EH (cell line): ENCODE results near the gene PIK3C2G.
"Not testable (repeated sequence)": the region's sequence is repeated elsewhere in the genome, so short reads cannot be mapped to it uniquely, and the experiment has no call there.

Experiments
- DNase-seq: peaks from one replicate; pipeline ENCODE4 v3.0.0-alpha.2; 2015; ENCODE audit warnings: low read depth

Gene PIK3C2G

DNA sequence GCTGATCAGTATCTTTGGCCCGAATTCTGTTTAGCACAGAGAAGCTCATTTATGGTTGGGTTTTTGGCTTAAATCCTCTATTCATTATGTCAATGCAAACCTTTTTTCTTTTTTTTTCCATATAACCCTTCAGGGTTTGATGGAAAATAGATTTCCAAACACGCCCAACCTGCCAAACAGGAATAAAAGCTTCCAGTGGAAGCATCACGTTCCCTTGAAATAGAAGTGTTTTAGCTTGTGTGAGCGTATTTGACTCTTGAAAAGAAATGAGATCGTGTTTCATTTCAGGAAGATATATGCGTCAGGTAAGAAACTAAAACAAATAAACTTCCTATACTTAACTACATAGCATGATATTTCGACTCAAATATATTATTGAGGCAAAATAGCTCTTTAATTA, at the start of gene PIK3C2G:
PIK3C2G (plus strand) TSS at position 246 of the 400 bp plus-strand sequence. CDS start 20,564 bp downstream, outside the sequence.
- DNase-seq = no peak

DNA sequence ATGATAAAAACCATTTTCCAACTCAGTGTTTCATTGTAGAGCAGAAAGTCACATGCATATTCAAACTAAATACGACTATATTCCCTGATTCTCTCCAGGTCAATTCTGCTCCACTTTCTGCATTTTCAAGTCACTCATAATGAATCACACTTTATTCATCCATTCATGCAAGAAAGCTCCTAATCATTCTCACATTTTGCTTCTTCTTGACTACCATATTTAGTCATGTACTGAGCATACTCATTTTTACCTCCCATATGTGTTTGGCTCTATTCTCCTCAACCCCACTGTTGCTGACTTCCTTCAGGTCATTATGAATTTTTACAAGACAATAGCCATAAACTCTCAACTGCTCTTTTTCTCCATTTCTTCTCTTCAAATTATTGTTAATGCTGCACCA, 43.4 kb upstream of the PIK3C2G start:
- peak; percentile 0 for DNase-seq

GRCh38 chr12:18221726-18222125, 39.6 kb upstream of the PIK3C2G start:
- DNase-seq = no peak

- DNase-seq = no peak
Measured at GRCh38 chr12:18222699-18223098, 38.6 kb upstream of the PIK3C2G start.

DNA sequence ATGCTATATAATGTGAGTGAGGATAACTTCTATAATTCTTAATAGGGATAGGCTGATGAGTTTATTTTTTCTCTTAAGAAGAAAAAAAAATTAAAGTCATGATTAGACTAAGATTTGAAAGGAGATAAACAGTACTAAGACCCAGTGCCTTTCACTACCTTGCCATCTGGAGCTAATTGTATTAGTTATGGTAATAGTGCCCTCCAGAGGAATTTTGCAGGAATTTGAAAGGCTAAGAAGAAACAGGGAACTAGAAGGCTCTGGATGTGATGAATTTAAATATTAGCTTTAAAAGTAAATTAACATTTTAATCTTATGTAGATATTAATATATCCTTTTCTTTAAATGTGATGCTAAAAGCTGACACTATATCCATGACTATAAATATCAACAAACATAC, 36.6 kb upstream of the PIK3C2G start:
- DNase-seq = peak; percentile 18

DNA sequence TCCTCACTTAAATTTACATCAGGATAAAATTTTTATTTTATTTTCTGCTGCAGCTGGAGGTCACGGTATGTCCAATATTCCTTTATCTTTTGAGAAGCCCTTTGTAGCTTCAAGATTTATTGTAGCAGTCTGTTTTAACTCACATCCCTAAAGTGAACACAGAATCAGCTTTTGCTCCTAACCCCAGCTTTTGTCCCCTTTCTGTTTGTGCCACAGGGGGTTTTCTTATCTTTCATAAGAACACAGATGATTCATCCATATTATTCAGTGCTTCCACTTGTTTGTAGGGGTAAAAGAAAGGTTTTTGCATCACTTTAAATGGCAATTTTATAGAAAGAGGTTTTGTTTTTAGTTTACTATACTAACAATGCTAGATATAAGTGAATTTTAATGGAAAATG, 21.8 kb upstream of the PIK3C2G start:
- no peak for DNase-seq

- no peak for DNase-seq
Measured at GRCh38 chr12:18242380-18243089, 18.8 kb upstream of the PIK3C2G start.

- no peak for DNase-seq
Measured at GRCh38 chr12:18243238-18243637, 18.1 kb upstream of the PIK3C2G start.

GRCh38 chr12:18246066-18246465, 15.3 kb upstream of the PIK3C2G start:
- no peak for DNase-seq

GRCh38 chr12:18250313-18250916, 10.9 kb upstream of the PIK3C2G start:
- peak; percentile 68 for DNase-seq

GRCh38 chr12:18254081-18254480, 7.2 kb upstream of the PIK3C2G start:
- DNase-seq = no peak

GRCh38 chr12:18255004-18255403, 6.3 kb upstream of the PIK3C2G start:
- not testable (repeated sequence) for DNase-seq

GRCh38 chr12:18257251-18257650, 4.1 kb upstream of the PIK3C2G start:
- DNase-seq = no peak

GRCh38 chr12:18258929-18259328, 2.4 kb upstream of the PIK3C2G start:
- no peak for DNase-seq

DNA sequence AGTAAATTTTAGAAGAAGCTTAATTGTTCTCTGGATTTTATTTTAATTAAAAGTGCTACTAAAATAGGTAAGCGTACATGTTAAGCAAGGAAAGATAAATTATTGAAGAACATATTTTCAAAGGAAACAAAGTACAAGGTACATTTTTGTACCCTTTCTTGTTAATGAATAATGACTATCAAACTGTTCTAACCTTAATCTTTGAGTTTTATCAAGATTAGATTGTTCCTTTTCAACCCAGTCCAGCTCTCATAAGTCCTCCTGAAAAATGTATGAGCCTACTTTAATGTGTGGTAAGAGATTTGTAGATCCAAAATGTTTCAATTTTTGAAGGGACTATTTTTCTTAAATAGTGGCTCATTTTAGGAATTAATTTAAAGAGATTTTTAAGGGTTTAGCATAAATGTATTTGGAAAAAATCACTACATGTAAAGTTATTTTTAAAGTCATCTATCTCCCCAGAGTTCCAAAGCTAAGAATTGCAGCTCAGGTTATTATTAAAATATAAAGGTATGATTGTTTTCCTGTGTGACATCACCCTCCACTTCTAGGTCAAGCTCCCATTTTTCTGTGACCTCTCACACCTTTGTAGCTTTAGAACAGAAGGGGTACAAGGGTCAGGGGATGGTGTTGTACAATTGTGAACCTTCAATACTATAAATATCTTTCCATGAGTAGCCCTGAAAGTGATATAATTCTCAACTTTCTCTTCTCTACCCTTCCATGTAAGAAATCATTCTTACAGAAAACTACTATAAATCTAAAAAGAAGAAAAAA, 1.2 kb upstream of the PIK3C2G start:
- no peak for DNase-seq

DNA sequence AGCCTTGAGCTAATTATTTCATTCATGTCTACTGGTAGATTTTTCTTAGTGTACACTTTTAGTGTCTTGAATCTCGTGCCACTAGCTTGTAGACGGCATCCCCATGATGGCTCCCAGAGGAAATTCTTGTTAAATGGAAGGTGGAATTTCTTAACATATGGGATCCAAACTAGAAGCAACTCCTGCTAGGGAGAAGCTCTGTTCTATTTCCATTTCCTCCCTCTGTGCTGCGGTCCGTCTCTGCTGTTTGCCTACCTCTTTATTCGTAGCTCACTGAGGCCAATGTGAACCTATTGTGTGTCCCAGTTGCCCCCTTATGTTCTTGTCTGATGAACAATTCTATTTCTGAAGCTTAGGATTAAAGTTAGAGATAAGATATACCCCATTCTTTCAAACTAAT, 588 bp downstream of the PIK3C2G start:
- DNase-seq = no peak

DNA sequence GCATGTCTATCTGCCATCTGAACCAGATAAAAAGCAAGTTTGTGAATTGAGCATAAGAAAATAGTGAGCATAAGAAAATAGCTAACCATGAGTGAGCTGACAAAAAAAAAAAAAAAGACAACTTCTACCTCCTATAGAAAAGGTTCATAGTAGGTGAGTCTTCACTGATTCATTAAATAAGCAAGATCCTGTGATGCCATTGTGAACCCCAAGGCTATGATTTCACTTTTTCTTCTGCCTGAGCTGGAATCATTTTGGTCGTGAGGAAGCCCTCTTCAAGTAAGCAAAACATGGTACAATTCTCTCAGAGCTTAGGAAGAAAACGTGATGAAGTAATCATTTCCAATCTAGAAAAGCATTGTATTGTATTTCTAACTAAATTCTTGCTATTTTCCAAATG, 1.2 kb downstream of the PIK3C2G start:
- no peak for DNase-seq

DNA sequence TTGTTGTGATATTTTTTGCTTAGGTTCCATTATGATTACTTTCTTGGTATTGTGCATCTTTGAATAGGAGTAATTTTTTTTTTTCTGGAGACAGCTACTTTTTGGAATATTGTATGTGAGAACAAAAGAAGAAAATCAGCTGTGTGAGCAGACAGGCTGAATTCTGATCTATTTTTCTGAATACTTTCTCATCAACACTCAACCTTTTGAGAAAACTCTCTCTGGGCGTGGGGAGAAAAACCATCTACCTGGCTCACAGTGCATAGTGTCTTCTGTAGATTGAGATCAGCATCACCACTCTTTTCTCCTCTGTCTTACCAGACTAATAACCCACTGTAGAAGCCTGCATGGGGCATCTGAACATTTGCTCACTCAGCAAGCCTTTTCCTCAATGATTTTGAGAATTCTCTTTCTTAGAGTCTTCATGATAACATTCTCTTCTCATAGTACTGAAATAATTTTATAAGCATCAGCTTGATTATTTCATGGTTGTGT, 3.3 kb downstream of the PIK3C2G start:
- no peak for DNase-seq

GRCh38 chr12:18267427-18268099, 6.2 kb downstream of the PIK3C2G start:
- no peak for DNase-seq

DNA sequence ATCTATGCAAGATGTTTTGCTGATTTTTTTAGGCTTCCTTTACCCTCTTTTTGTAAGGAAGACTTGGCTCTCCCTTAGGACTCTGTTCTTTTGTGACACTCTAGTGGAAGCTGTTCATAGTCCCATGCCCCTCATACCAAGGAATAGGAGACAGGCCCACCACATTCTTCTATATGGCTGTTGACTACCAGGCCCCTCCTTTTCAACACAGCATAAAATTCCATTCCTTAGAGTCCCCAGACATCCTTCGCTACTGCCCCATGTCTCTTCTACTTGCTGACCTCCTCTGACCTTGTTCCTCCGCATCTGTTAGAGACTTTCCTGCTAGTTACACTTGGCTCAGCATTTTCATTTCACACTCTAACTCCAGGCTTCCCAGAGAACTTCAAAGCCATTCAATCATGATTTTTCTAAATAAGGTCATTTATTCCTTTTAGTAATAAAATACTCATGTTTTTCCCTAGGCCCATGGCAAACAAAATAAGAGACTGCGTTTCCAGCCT, 9.7 kb downstream of the PIK3C2G start:
- DNase-seq = no peak

GRCh38 chr12:18275981-18276380, 14.7 kb downstream of the PIK3C2G start:
- DNase-seq = peak; percentile 18

DNA sequence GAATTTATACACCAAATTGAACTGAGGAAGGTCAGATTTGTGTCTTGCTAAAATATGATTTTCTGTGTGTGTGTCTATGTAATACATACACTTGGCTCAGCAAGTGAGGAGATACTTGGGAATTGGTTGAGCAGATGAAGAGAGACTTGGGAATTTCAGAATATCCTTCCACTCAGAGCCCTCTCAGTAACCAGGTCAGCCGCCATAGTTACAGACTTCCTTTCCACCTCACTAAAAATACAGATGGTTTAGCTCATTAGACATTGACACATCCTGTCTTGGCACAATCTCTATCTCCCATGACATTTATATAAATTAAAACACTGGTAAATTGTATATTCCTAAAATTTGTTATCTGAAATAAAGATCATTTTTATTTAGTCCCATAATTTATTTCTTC, 15.9 kb downstream of the PIK3C2G start:
- no peak for DNase-seq
